IMR-90 (cell line): ENCODE results near the gene FSIP1. TPM values are rescaled to one million over a fixed set of nuclear protein-coding genes. Genes with fewer than 3 reads are reported as not detected.

Experiments
- ATAC-seq: fragments of 200-7000 bp; cut with Tn5 transposase; 2 replicates; pipeline ENCODE4 v1.9.1; 2020; ENCODE audit warnings: low read depth, mild to moderate bottlenecking, moderate library complexity
- BruUV-seq: library from RNA; stranded (reverse); fragments of 400-500 nt; replicated peaks from 2 replicates; lab custom pipeline; 2021; lab: Mats Ljungman, UMichigan
- CTCF ChIA-PET: fragments of 300-600 bp; formaldehyde crosslinking; extraction: SDS; loops from one replicate; lab custom pipeline; 2021; ENCODE audit warnings: antibody characterized with exemption; lab: Yijun Ruan, JAX
- POLR2A ChIA-PET: fragments of 300-600 bp; sonication (Branson Sonifier 250); formaldehyde crosslinking; loops from one replicate; lab custom pipeline; 2022; ENCODE audit warnings: antibody characterized with exemption; ENCODE audit not compliant: unreplicated experiment; lab: Charles Lee
- DNase-seq: peaks from one replicate; pipeline ENCODE4 v3.0.0; 2013
- H2AFZ ChIP-seq: replicated peaks from 2 replicates; pipeline ENCODE3; 2013; ENCODE audit warnings: low read length, mild to moderate bottlenecking; ENCODE audit not compliant: poor library complexity
- H2AK5ac ChIP-seq: 2 replicates; pipeline ENCODE4 v1.6.1; 2013; ENCODE audit warnings: low read depth, low read length, inconsistent platforms
- H2AK9ac ChIP-seq: replicated peaks from 2 replicates; pipeline ENCODE3; 2013; ENCODE audit warnings: mild to moderate bottlenecking, low read depth, low read length, moderate library complexity; ENCODE audit not compliant: poor library complexity
- H2BK120ac ChIP-seq: 2 replicates; pipeline ENCODE4 v1.6.1; 2013; ENCODE audit warnings: low read depth, low read length, inconsistent platforms
- H2BK15ac ChIP-seq: 3 replicates; pipeline ENCODE4 v1.6.1; 2013; ENCODE audit warnings: low read depth, low read length, inconsistent platforms
- H2BK20ac ChIP-seq: 2 replicates; pipeline ENCODE4 v1.6.1; 2013; ENCODE audit warnings: low read depth, mild to moderate bottlenecking, inconsistent platforms, low read length, moderate library complexity
- H2BK5ac ChIP-seq: 2 replicates; pipeline ENCODE4 v1.6.1; 2013; ENCODE audit warnings: mild to moderate bottlenecking, low read depth, low read length, inconsistent platforms; ENCODE audit not compliant: poor library complexity, severe bottlenecking
- H3K14ac ChIP-seq: replicated peaks from 2 replicates; pipeline ENCODE4 v1.6.1; 2013; ENCODE audit warnings: low read depth, low read length, inconsistent platforms
- H3K18ac ChIP-seq: 2 replicates; pipeline ENCODE4 v1.6.1; 2013; ENCODE audit warnings: low read depth, low read length, control low read depth
- H3K23ac ChIP-seq: 2 replicates; pipeline ENCODE4 v1.6.1; 2013; ENCODE audit warnings: low read depth, low read length, inconsistent platforms
- H3K27ac ChIP-seq: 2 replicates; pipeline ENCODE4 v1.5.1; 2013; ENCODE audit warnings: mild to moderate bottlenecking, control low read depth, low read length; ENCODE audit not compliant: insufficient read depth
- H3K27me3 ChIP-seq: 2 replicates; pipeline ENCODE4 v1.6.1; 2013; ENCODE audit warnings: low read length; ENCODE audit not compliant: control insufficient read depth, insufficient read depth
- H3K36me3 ChIP-seq: 2 replicates; pipeline ENCODE4 v1.6.1; 2013; ENCODE audit warnings: low read length, mixed read lengths; ENCODE audit not compliant: control insufficient read depth, insufficient read depth
- H3K4ac ChIP-seq: 2 replicates; pipeline ENCODE4 v1.6.1; 2013; ENCODE audit warnings: low read depth, low read length, inconsistent platforms
- H3K4me1 ChIP-seq: 2 replicates; pipeline ENCODE4 v1.6.1; 2013; ENCODE audit warnings: low read length, mixed read lengths; ENCODE audit not compliant: control insufficient read depth, insufficient read depth
- H3K4me2 ChIP-seq: 2 replicates; pipeline ENCODE4 v1.6.1; 2013; ENCODE audit warnings: low read depth, mild to moderate bottlenecking, control low read depth, low read length, moderate library complexity
- H3K4me3 ChIP-seq: 2 replicates; pipeline ENCODE4 v1.5.1; 2013; ENCODE audit warnings: low read depth, mild to moderate bottlenecking, control low read depth, low read length, moderate library complexity; ENCODE audit not compliant: insufficient read depth
- H3K56ac ChIP-seq: 2 replicates; pipeline ENCODE4 v1.6.1; 2013; ENCODE audit warnings: low read length, inconsistent platforms; ENCODE audit not compliant: insufficient read depth; ENCODE audit errors: extremely low read depth
- H3K79me1 ChIP-seq, 2 experiments: 2 replicates each; pipeline ENCODE4 v1.6.1; 2013; ENCODE audit warnings: low read length in 2 of 2, inconsistent platforms in 1 of 2, low read depth in 1 of 2
- H3K9ac ChIP-seq: 2 replicates; pipeline ENCODE4 v1.6.1; 2013; ENCODE audit warnings: low read depth, low read length, control low read depth
- H3K9me1 ChIP-seq: 2 replicates; pipeline ENCODE4 v1.6.1; 2013; ENCODE audit warnings: low read length, inconsistent platforms; ENCODE audit not compliant: insufficient read depth
- H3K9me3 ChIP-seq: 2 replicates; pipeline ENCODE4 v1.6.1; 2013; ENCODE audit warnings: low read length; ENCODE audit not compliant: control insufficient read depth, insufficient read depth
- H4K20me1 ChIP-seq: 2 replicates; pipeline ENCODE4 v1.6.1; 2013; ENCODE audit warnings: low read length, inconsistent platforms; ENCODE audit not compliant: insufficient read depth
- H4K5ac ChIP-seq: 2 replicates; pipeline ENCODE4 v1.6.1; 2013; ENCODE audit warnings: mild to moderate bottlenecking, low read depth, low read length, control low read depth
- H4K8ac ChIP-seq, 2 experiments: 2 replicates each; pipeline ENCODE4 v1.6.1; 2013; ENCODE audit warnings: low read depth in 2 of 2, low read length in 2 of 2, control low read depth in 1 of 2, inconsistent platforms in 1 of 2
- H4K91ac ChIP-seq: 2 replicates; pipeline ENCODE4 v1.6.1; 2013; ENCODE audit warnings: low read depth, low read length, inconsistent platforms; ENCODE audit not compliant: insufficient read depth
- BHLHE40 ChIP-seq: fragments of 150-350 bp; IDR thresholded peaks from 2 replicates; pipeline ENCODE4 v1.6.1; 2016; ENCODE audit warnings: mild to moderate bottlenecking, low read depth, low read length
- CEBPB ChIP-seq: IDR thresholded peaks from 2 replicates; pipeline ENCODE4 v1.6.1; 2012; ENCODE audit warnings: low read depth, low read length, improper control_type of control experiment
- CHD1 ChIP-seq: IDR thresholded peaks from 2 replicates; pipeline ENCODE4 v1.6.1; 2012; ENCODE audit warnings: low read depth, low read length, improper control_type of control experiment
- CTCF ChIP-seq: conservative IDR thresholded peaks from 2 replicates; pipeline ENCODE4 v1.5.1; 2012; ENCODE audit warnings: mild to moderate bottlenecking, low read depth, low read length, improper control_type of control experiment
- FOS ChIP-seq: fragments of 150-350 bp; IDR thresholded peaks from 2 replicates; pipeline ENCODE4 v1.6.1; 2016; ENCODE audit warnings: low read depth, low read length
- MAFK ChIP-seq: IDR thresholded peaks from 2 replicates; pipeline ENCODE4 v1.6.1; 2012; ENCODE audit warnings: low read depth, low read length, improper control_type of control experiment
- MXI1 ChIP-seq: IDR thresholded peaks from 2 replicates; pipeline ENCODE4 v1.6.1; 2012; ENCODE audit warnings: low read depth, mild to moderate bottlenecking, low read length, moderate library complexity, borderline replicate concordance
- RCOR1 ChIP-seq: IDR thresholded peaks from 2 replicates; pipeline ENCODE4 v1.6.1; 2012; ENCODE audit warnings: mild to moderate bottlenecking, low read length, improper control_type of control experiment; ENCODE audit not compliant: insufficient replicate concordance
- WGBS, 2 experiments: methylation state at CpG; one replicate each; pipeline versions ENCODE4 v1.1.5 to v1.1.7; 2013; ENCODE audit warnings: missing lambda C conversion rate in 2 of 2; ENCODE audit not compliant: insufficient read length in 1 of 2; ENCODE audit errors: extremely low coverage in 2 of 2; 5-methylcytosine and 5-hydroxymethylcytosine counted together
- dilution Hi-C: fragments of 300-500 bp; cut with HindIII; formaldehyde crosslinking; loops from one replicate; pipeline ENCODE4 v1.14.3; 2018; ENCODE audit warnings: low sequenced_read_pairs; ENCODE audit not compliant: unreplicated experiment
- in situ Hi-C: fragments of 300-500 bp; cut with MboI; formaldehyde crosslinking; loops from 3 replicates; pipeline ENCODE4 v1.14.3; 2019; ENCODE audit warnings: low sequenced_read_pairs, inconsistent platforms, mixed read lengths
- intact Hi-C: fragments of 100-400 bp; cut with micrococcal nuclease; formaldehyde crosslinking; loops from 2 replicates; pipeline ENCODE4 v1.10.0; 2022
- polyA plus RNA-seq, 3 experiments: library from polyadenylated mRNA; depleted of rRNA; stranded (reverse); fragments of >200 nt; gene quantifications; 2 replicates each; pipeline ENCODE4 v1.2.3, GENCODE V29; 2012; ENCODE audit warnings: low replicate concordance in 1 of 3
- total RNA-seq: library from RNA; depleted of rRNA; stranded (reverse); fragments of >200 nt; gene quantifications from 2 replicates; pipeline ENCODE4 v1.2.3, GENCODE V29; 2012

FSIP1 gene
- total and polyA plus RNA-seq, 2 of the 4 experiments (the other 2 are of a cell fraction) = 0.10 to 0.18 TPM

- no peak for TF ChIP-seq RCOR1
Measured at GRCh38 chr15:39580117-39580484, 202.5 kb downstream of the FSIP1 start (continued).

- peak overlapping the region; percentile 93 for H3K14ac ChIP-seq
- no peak for TF ChIP-seq MAFK
- 0 out of 2 replicates have a peak, but pooled peaks have one; percentile 1 for TF ChIP-seq CTCF
- TF ChIP-seq CEBPB = peak; percentile 75
- 0 out of 2 replicates have a peak, but pooled peaks have one; percentile 43 for TF ChIP-seq MXI1
- peak; percentile 45; the same call in 1 of the 2 replicates for TF ChIP-seq FOS
- TF ChIP-seq CHD1 = no peak
- TF ChIP-seq BHLHE40 = peak; percentile 84
- H2BK15ac ChIP-seq = peak overlapping the region; percentile 37; the same call in 2 of the 3 replicates
- H3K9me3 ChIP-seq = no peaks in the 10 kb centered on the region
- H2BK5ac ChIP-seq = peak overlapping the region; percentile 98
- H3K4me1 ChIP-seq = peaks cover 8% of the 10 kb centered on the region
- peak overlapping the region; percentile 71 to 81 for H4K8ac ChIP-seq
- peak overlapping the region; percentile 46 for H3K4me3 ChIP-seq
- no CpG with 5 or more reads among the region's 18 CpGs for WGBS, 2 experiments
- peak overlapping the region; percentile 86 for H2AFZ ChIP-seq
- peak overlapping the region; percentile 97 for H2BK120ac ChIP-seq
- H4K91ac ChIP-seq = peak overlapping the region; percentile 88
- intact Hi-C loops = loop anchor here (1.0 to 5.0 kb wide), 13 partner anchors 69 to 871 kb away; no protein-coding TSS in a partner anchor
- dilution Hi-C loops = no loop called here
- in situ Hi-C loops = loop anchor here (5.0 kb wide), 5 partner anchors 277 to 872 kb away; no protein-coding TSS in a partner anchor
- ATAC-seq (peak; percentile 6), DNase-seq (peak; percentile 98)
- BruUV-seq = no TSS peak
- no peaks in the 10 kb centered on the region for H3K27me3 ChIP-seq
- peaks cover 3 to 32% of the 10 kb centered on the region in 2 experiments; a peak in 2 of 4 replicates for H3K79me1 ChIP-seq
- H3K18ac ChIP-seq = peak overlapping the region; percentile 68
- peaks cover 36% of the 10 kb centered on the region for H4K20me1 ChIP-seq
- H3K9me1 ChIP-seq = peaks cover 8% of the 10 kb centered on the region; the same call in 1 of the 2 replicates
- H3K23ac ChIP-seq = peak overlapping the region; percentile 94; the same call in 1 of the 2 replicates
- H2AK9ac ChIP-seq = peak overlapping the region; percentile 63
- H4K5ac ChIP-seq = peak overlapping the region; percentile 86
- H2BK20ac ChIP-seq = peak overlapping the region; percentile 49
- peak overlapping the region; percentile 33 for H2AK5ac ChIP-seq
- ChIA-PET CTCF (interaction anchor here (0.6 to 1.8 kb wide), 10 partner anchors 52 to 609 kb away, joined by 3 to 13 read pairs (median 3); no protein-coding TSS in a partner anchor), POLR2A (interaction anchor here (1.1 to 2.7 kb wide), 4 partner anchors 221 to 454 kb away, joined by 4 to 23 read pairs (median 6); no protein-coding TSS in a partner anchor)
- peak overlapping the region; percentile 97 for H3K27ac ChIP-seq
- H3K9ac ChIP-seq = peak overlapping the region; percentile 61
- peak overlapping the region; percentile 94 for H3K4ac ChIP-seq
- H3K56ac ChIP-seq = peak overlapping the region; percentile 95
- peaks cover 29% of the 10 kb centered on the region for H3K36me3 ChIP-seq
- H3K4me2 ChIP-seq = peak overlapping the region; percentile 58
Measured at GRCh38 chr15:39579487-39580116, 203.0 kb downstream of the FSIP1 start.
